Medulla oblongata (tissue), 1 donor: ENCODE data around the gene OSBPL2.

Source experiments
- DNase-seq: peaks from one replicate; pipeline ENCODE4 v3.0.0-alpha.2; 2015; ENCODE audit errors: extremely low spot score

The OSBPL2 gene

GRCh38 chr20:62237801-62238568 is at the start of gene OSBPL2:
TSS of gene OSBPL2 (plus strand) at chr20:62238521. CDS start at chr20:62256185, 17,664 bp downstream.
- DNase-seq, result peak; percentile 99

GRCh38 chr20:62190639-62191411 is 47.5 kb upstream of the OSBPL2 start:
- no peak for DNase-seq

GRCh38 chr20:62191781-62192559 is 46.4 kb upstream of the OSBPL2 start:
- no peak for DNase-seq

- DNase-seq, result no peak
These were observed 45.7 kb upstream of the OSBPL2 start for GRCh38 chr20:62192635-62193034.

GRCh38 chr20:62193079-62194025 is 45.0 kb upstream of the OSBPL2 start:
- DNase-seq, result no peak

- DNase-seq, result no peak
These were observed 43.3 kb upstream of the OSBPL2 start for GRCh38 chr20:62195075-62195405.

GRCh38 chr20:62195736-62196135 is 42.6 kb upstream of the OSBPL2 start:
- DNase-seq, result no peak

- no peak for DNase-seq
These were observed 42.0 kb upstream of the OSBPL2 start for GRCh38 chr20:62196286-62196685.

GRCh38 chr20:62197311-62197710 is 41.0 kb upstream of the OSBPL2 start:
- no peak for DNase-seq

- DNase-seq, result no peak
These were observed 40.5 kb upstream of the OSBPL2 start for GRCh38 chr20:62197801-62198200.

- no peak for DNase-seq
These were observed 39.8 kb upstream of the OSBPL2 start for GRCh38 chr20:62198496-62198895.

GRCh38 chr20:62198931-62199330 is 39.4 kb upstream of the OSBPL2 start:
- DNase-seq, result no peak

- DNase-seq, result no peak
These were observed 37.7 kb upstream of the OSBPL2 start for GRCh38 chr20:62200491-62201172.

- no peak for DNase-seq
These were observed 36.9 kb upstream of the OSBPL2 start for GRCh38 chr20:62201173-62202082.

- DNase-seq, result no peak
These were observed 36.3 kb upstream of the OSBPL2 start for GRCh38 chr20:62202083-62202395.

- no peak for DNase-seq
These were observed 35.5 kb upstream of the OSBPL2 start for GRCh38 chr20:62202676-62203377.

- no peak for DNase-seq
These were observed 34.8 kb upstream of the OSBPL2 start for GRCh38 chr20:62203378-62204030.

- DNase-seq, result no peak
These were observed 32.5 kb upstream of the OSBPL2 start for GRCh38 chr20:62205618-62206387.
